HepG2 (cell line): Measurements from ENCODE around the gene RPS6KB2. TPM values are rescaled to one million over a fixed set of nuclear protein-coding genes. Genes with fewer than 3 reads are reported as not detected.
A peak's percentile ranks its signal among the peaks of the same experiment; 100 is the strongest.

ENCODE experiments used
- ATF7-NPFF ChIP-seq: sonication (generic); formaldehyde crosslinking; IDR thresholded peaks from 2 replicates; pipeline ENCODE4 v1.8.1; 2023; ENCODE audit warnings: mild to moderate bottlenecking, low read depth, missing genetic modification reagents, moderate library complexity
- CEBPG ChIP-seq: IDR thresholded peaks from 2 replicates; pipeline ENCODE4 v1.6.1; 2016
- GZF1 ChIP-seq: sonication (generic); formaldehyde crosslinking; IDR thresholded peaks from 2 replicates; pipeline ENCODE4 v1.5.1; 2020; ENCODE audit warnings: mild to moderate bottlenecking, missing genetic modification reagents
- HDAC6 ChIP-seq: fragments of 200-600 bp; sonication (generic); IDR thresholded peaks from 2 replicates; pipeline ENCODE4 v1.7.0; 2017; ENCODE audit warnings: mild to moderate bottlenecking, antibody characterized with exemption, low read length, low read depth
- HNRNPH1 ChIP-seq: fragments of 200-400 bp; formaldehyde crosslinking; optimal IDR thresholded peaks from 2 replicates; pipeline ENCODE3; 2017; ENCODE audit warnings: mild to moderate bottlenecking, low read depth, low read length
- MAFG ChIP-seq: sonication (generic); formaldehyde crosslinking; IDR thresholded peaks from 2 replicates; pipeline ENCODE4 v1.5.1; 2020; ENCODE audit warnings: mild to moderate bottlenecking, missing genetic modification reagents
- NPAS2 ChIP-seq: sonication (generic); formaldehyde crosslinking; IDR thresholded peaks from 2 replicates; pipeline ENCODE4 v1.8.0; 2022; ENCODE audit warnings: mild to moderate bottlenecking, missing genetic modification reagents, borderline replicate concordance
- STAT5B ChIP-seq: sonication (generic); formaldehyde crosslinking; IDR thresholded peaks from 2 replicates; pipeline ENCODE4 v1.4.0; 2020; ENCODE audit warnings: missing genetic modification reagents
- ZFY ChIP-seq: sonication (generic); formaldehyde crosslinking; IDR thresholded peaks from 2 replicates; pipeline ENCODE4 v1.4.0; 2020; ENCODE audit warnings: missing genetic modification reagents
- ZNF180 ChIP-seq: sonication (generic); formaldehyde crosslinking; IDR thresholded peaks from 2 replicates; pipeline ENCODE4 v1.4.0; 2020; ENCODE audit warnings: low read depth, missing genetic modification reagents, borderline replicate concordance
- ZNF263 ChIP-seq: sonication (generic); formaldehyde crosslinking; IDR thresholded peaks from 2 replicates; pipeline ENCODE4 v1.4.0; 2020; ENCODE audit warnings: missing genetic modification reagents
- ZNF468 ChIP-seq: sonication (generic); formaldehyde crosslinking; IDR thresholded peaks from 2 replicates; pipeline ENCODE4 v1.8.0; 2022; ENCODE audit warnings: mild to moderate bottlenecking, moderate library complexity, missing genetic modification reagents
- ZNF7 ChIP-seq: IDR thresholded peaks from 2 replicates; pipeline ENCODE4 v1.6.1; 2016; ENCODE audit warnings: missing biosample characterization, missing genetic modification reagents
- polyA plus RNA-seq, 8 experiments: library from polyadenylated mRNA; depleted of rRNA in 3 of 8; stranded (reverse) in 7 of 8; unstranded in 1 of 8; fragments of >200 nt; fragmentation: Illumina TruSeq in 4 of 8; extraction: Trizol in 4 of 8; gene quantifications; 2 replicates each; pipeline versions ENCODE4 v1.2.1 to v1.2.3, GENCODE V29; 2011 to 2016; ENCODE audit warnings: low read depth in 4 of 8, missing spikeins in 1 of 8, mixed read lengths in 1 of 8; ENCODE audit not compliant: insufficient read depth in 1 of 8
- total RNA-seq, 5 experiments: library from RNA; depleted of rRNA; stranded (reverse); fragments of >200 nt; fragmentation: Illumina TruSeq; extraction: Trizol; gene quantifications; 2 replicates each; pipeline ENCODE4 v1.2.3, GENCODE V29; 2016; ENCODE audit warnings: low read depth in 1 of 5
- TF ChIP-seq, protein P1 (sequence below): sonication (generic); formaldehyde crosslinking; IDR thresholded peaks from 2 replicates; pipeline ENCODE4 v1.4.0; 2020; ENCODE audit warnings: missing genetic modification reagents, mild to moderate bottlenecking, borderline replicate concordance
- TF ChIP-seq, protein P2 (sequence below): IDR thresholded peaks from 2 replicates; pipeline ENCODE4 v1.6.1; 2016; ENCODE audit warnings: low read depth, control low read depth
- TF ChIP-seq, protein P3 (sequence below): sonication (generic); formaldehyde crosslinking; IDR thresholded peaks from 2 replicates; pipeline ENCODE4 v1.9.0; 2021; ENCODE audit warnings: missing genetic modification reagents, borderline replicate concordance
- TF ChIP-seq, protein P4 (sequence below): sonication (generic); formaldehyde crosslinking; IDR thresholded peaks from 2 replicates; pipeline ENCODE4 v1.4.0; 2020; ENCODE audit warnings: missing genetic modification reagents, borderline replicate concordance

Gene RPS6KB2
- total and polyA plus RNA-seq, 2 of the 13 experiments (the other 11 are each of a cell fraction or from before 2014, with no cell fraction given): 52.9 to 54.8 TPM

DNA sequence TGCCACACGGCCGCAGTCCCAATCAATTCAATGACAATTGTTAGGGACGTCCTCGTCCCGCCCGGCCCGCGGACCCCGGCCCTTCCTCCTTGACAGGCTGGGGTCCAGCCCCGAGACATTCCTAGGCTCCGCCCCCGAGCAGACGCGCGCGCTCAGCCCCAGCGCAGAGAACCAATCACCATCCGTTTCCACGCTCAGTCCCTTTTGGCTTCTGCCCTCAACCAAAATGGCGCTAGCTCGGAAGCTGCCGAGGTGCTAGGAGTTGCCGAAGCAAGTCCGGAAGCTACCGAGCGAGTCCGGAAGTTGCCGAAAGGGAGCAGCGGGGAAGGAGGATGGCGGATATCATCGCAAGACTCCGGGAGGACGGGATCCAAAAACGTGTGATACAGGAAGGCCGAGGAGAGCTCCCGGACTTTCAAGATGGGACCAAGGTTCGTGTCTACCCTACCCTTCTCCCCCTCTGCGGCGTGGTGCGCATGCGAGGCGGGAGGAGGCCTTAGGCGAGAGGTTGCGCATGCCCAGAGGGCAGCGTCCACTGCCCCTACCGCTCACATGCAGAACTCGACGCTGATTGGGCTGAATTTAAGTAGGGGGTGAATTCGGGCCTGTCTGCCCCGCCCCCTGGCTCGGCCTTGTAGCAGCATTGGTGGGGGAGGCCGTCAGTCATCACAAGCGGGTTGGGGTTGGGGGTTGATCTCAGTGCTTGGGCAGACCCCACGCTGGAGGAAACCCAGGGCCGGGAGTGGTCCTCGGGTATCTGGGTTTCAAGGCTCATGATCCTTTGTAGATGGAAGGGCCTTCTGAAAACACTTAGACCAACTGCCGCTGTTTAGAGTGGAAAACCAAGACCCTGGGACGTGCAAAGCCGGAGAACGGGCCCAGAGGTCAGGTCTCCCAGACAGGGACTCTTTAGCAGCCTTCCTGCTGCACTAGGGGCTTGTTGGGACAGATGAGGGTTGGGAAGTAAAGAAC, 54.8 kb downstream of the RPS6KB2 start, which contains the start of gene AIP (continued):
- TF ChIP-seq, protein P1, sequence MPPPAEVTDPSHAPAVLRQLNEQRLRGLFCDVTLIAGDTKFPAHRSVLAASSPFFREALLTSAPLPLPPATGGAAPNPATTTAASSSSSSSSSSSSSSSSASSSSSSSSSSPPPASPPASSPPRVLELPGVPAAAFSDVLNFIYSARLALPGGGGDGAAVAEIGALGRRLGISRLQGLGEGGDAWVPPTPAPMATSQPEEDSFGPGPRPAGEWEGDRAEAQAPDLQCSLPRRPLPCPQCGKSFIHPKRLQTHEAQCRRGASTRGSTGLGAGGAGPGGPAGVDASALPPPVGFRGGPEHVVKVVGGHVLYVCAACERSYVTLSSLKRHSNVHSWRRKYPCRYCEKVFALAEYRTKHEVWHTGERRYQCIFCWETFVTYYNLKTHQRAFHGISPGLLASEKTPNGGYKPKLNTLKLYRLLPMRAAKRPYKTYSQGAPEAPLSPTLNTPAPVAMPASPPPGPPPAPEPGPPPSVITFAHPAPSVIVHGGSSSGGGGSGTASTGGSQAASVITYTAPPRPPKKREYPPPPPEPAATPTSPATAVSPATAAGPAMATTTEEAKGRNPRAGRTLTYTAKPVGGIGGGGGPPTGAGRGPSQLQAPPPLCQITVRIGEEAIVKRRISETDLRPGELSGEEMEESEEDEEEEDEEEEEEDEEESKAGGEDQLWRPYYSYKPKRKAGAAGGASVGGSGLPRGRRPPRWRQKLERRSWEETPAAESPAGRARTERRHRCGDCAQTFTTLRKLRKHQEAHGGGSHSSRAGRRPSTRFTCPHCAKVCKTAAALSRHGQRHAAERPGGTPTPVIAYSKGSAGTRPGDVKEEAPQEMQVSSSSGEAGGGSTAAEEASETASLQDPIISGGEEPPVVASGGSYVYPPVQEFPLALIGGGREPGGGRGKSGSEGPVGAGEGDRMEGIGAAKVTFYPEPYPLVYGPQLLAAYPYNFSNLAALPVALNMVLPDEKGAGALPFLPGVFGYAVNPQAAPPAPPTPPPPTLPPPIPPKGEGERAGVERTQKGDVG (CRISPR knock-in tag): peak; percentile 95; the same call in 1 of the 2 replicates
- no peak for TF ChIP-seq ZNF180 (CRISPR knock-in tag)
- TF ChIP-seq, protein P2, sequence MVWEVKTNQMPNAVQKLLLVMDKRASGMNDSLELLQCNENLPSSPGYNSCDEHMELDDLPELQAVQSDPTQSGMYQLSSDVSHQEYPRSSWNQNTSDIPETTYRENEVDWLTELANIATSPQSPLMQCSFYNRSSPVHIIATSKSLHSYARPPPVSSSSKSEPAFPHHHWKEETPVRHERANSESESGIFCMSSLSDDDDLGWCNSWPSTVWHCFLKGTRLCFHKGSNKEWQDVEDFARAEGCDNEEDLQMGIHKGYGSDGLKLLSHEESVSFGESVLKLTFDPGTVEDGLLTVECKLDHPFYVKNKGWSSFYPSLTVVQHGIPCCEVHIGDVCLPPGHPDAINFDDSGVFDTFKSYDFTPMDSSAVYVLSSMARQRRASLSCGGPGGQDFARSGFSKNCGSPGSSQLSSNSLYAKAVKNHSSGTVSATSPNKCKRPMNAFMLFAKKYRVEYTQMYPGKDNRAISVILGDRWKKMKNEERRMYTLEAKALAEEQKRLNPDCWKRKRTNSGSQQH (CRISPR knock-in tag): no peak; the same call in 1 of the 2 replicates
- TF ChIP-seq, protein P3, sequence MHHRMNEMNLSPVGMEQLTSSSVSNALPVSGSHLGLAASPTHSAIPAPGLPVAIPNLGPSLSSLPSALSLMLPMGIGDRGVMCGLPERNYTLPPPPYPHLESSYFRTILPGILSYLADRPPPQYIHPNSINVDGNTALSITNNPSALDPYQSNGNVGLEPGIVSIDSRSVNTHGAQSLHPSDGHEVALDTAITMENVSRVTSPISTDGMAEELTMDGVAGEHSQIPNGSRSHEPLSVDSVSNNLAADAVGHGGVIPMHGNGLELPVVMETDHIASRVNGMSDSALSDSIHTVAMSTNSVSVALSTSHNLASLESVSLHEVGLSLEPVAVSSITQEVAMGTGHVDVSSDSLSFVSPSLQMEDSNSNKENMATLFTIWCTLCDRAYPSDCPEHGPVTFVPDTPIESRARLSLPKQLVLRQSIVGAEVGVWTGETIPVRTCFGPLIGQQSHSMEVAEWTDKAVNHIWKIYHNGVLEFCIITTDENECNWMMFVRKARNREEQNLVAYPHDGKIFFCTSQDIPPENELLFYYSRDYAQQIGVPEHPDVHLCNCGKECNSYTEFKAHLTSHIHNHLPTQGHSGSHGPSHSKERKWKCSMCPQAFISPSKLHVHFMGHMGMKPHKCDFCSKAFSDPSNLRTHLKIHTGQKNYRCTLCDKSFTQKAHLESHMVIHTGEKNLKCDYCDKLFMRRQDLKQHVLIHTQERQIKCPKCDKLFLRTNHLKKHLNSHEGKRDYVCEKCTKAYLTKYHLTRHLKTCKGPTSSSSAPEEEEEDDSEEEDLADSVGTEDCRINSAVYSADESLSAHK: no peak
- TF ChIP-seq CEBPG (CRISPR knock-in tag): no peak; the same call in 1 of the 2 replicates
- TF ChIP-seq HDAC6: no peak
- no peak for TF ChIP-seq ZNF468 (CRISPR knock-in tag)
- TF ChIP-seq ZNF7: 0 out of 2 replicates have a peak, but pooled peaks have one; percentile 51
- TF ChIP-seq ZFY: peak; percentile 86
- no peak for TF ChIP-seq HNRNPH1
- peak; percentile 95 for TF ChIP-seq ATF7-NPFF
- TF ChIP-seq GZF1 (CRISPR knock-in tag): peak; percentile 91
- TF ChIP-seq, protein P4, sequence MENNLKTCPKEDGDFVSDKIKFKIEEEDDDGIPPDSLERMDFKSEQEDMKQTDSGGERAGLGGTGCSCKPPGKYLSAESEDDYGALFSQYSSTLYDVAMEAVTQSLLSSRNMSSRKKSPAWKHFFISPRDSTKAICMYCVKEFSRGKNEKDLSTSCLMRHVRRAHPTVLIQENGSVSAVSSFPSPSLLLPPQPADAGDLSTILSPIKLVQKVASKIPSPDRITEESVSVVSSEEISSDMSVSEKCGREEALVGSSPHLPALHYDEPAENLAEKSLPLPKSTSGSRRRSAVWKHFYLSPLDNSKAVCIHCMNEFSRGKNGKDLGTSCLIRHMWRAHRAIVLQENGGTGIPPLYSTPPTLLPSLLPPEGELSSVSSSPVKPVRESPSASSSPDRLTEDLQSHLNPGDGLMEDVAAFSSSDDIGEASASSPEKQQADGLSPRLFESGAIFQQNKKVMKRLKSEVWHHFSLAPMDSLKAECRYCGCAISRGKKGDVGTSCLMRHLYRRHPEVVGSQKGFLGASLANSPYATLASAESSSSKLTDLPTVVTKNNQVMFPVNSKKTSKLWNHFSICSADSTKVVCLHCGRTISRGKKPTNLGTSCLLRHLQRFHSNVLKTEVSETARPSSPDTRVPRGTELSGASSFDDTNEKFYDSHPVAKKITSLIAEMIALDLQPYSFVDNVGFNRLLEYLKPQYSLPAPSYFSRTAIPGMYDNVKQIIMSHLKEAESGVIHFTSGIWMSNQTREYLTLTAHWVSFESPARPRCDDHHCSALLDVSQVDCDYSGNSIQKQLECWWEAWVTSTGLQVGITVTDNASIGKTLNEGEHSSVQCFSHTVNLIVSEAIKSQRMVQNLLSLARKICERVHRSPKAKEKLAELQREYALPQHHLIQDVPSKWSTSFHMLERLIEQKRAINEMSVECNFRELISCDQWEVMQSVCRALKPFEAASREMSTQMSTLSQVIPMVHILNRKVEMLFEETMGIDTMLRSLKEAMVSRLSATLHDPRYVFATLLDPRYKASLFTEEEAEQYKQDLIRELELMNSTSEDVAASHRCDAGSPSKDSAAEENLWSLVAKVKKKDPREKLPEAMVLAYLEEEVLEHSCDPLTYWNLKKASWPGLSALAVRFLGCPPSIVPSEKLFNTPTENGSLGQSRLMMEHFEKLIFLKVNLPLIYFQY (CRISPR knock-in tag): peak; percentile 74; the same call in 1 of the 2 replicates
- peak; percentile 32; the same call in 1 of the 2 replicates for TF ChIP-seq MAFG
- TF ChIP-seq STAT5B (CRISPR knock-in tag): peak; percentile 74; the same call in 1 of the 2 replicates
- no peak for TF ChIP-seq NPAS2 (CRISPR knock-in tag)
- TF ChIP-seq ZNF263: peak; percentile 71
